ENCODE results near the gene MATCAP1.
A peak's percentile ranks its signal among the peaks of the same experiment; 100 is the strongest.

MATCAP1 gene

GRCh38 chr16:67226804-67227566 is 43.2 kb upstream of the MATCAP1 start, which contains the start of gene TMEM208:
Gene TMEM208, plus strand, starts transcription at chr16:67227130. Its CDS starts 89 bp downstream, at chr16:67227219.
- peak; percentile 99 for DNase-seq (ENCODE audit: low read depth)
- H3K4me3 ChIP-seq (ENCODE audit: low read depth, low read length), result peak within 1 kb of the TSS; percentile 97
- peak; percentile 14 for TF ChIP-seq CTCF (IDR thresholded peaks at IDR 0.05; ENCODE audit: insufficient read depth, low read depth, low read length, missing control alignments)

- no peak for TF ChIP-seq CTCF (IDR thresholded peaks at IDR 0.05; ENCODE audit: insufficient read depth, low read depth, low read length, missing control alignments)
- peak overlapping the region; percentile 97 for H3K4me3 ChIP-seq (ENCODE audit: low read depth, low read length)
- no peak for DNase-seq (ENCODE audit: low read depth)
These were observed 42.6 kb upstream of the MATCAP1 start for GRCh38 chr16:67226295-67226803.

GRCh38 chr16:67223992-67224391 is 40.2 kb upstream of the MATCAP1 start:
- TF ChIP-seq CTCF (IDR thresholded peaks at IDR 0.05; ENCODE audit: insufficient read depth, low read depth, low read length, missing control alignments), result no peak
- no peak overlapping the region for H3K4me3 ChIP-seq (ENCODE audit: low read depth, low read length)
- DNase-seq (ENCODE audit: low read depth), result no peak

- no peak overlapping the region for H3K4me3 ChIP-seq (ENCODE audit: low read depth, low read length)
- no peak for DNase-seq (ENCODE audit: low read depth)
- TF ChIP-seq CTCF (IDR thresholded peaks at IDR 0.05; ENCODE audit: insufficient read depth, low read depth, low read length, missing control alignments), result no peak
These were observed 33.1 kb upstream of the MATCAP1 start for GRCh38 chr16:67216612-67217490.

GRCh38 chr16:67215706-67216105 is 31.9 kb upstream of the MATCAP1 start:
- no peak overlapping the region for H3K4me3 ChIP-seq (ENCODE audit: low read depth, low read length)
- no peak for DNase-seq (ENCODE audit: low read depth)
- no peak for TF ChIP-seq CTCF (IDR thresholded peaks at IDR 0.05; ENCODE audit: insufficient read depth, low read depth, low read length, missing control alignments)

GRCh38 chr16:67213197-67214019 is 29.6 kb upstream of the MATCAP1 start:
- TF ChIP-seq CTCF (IDR thresholded peaks at IDR 0.05; ENCODE audit: insufficient read depth, low read depth, low read length, missing control alignments), result no peak
- no peak for DNase-seq (ENCODE audit: low read depth)

More at GRCh38 chr16:67213197-67214019, 29.6 kb upstream of the MATCAP1 start:
- no peak overlapping the region for H3K4me3 ChIP-seq (ENCODE audit: low read depth, low read length)
